H9 (cell line): ENCODE data around the gene TCFL5. TPM values are rescaled to one million over a fixed set of nuclear protein-coding genes. Genes with fewer than 3 reads are reported as not detected.
A peak's percentile ranks its signal among the peaks of the same experiment; 100 is the strongest.

ENCODE experiments used
- DNase-seq: peaks from one replicate; pipeline ENCODE4 v3.0.0-alpha.2; 2017
- H2AFZ ChIP-seq: one replicate; pipeline ENCODE4 v1.6.1; 2013; ENCODE audit warnings: mild to moderate bottlenecking, low read length, control low read depth, moderate library complexity
- H2AK5ac ChIP-seq: 2 replicates; pipeline ENCODE4 v1.6.1; 2013; ENCODE audit warnings: low read length, control low read depth, mixed read lengths; ENCODE audit not compliant: insufficient read length
- H2BK120ac ChIP-seq: one replicate; pipeline ENCODE4 v1.6.1; 2013; ENCODE audit warnings: low read depth, mild to moderate bottlenecking, low read length, control low read depth, inconsistent platforms; ENCODE audit not compliant: poor library complexity, severe bottlenecking
- H2BK12ac ChIP-seq: 2 replicates; pipeline ENCODE4 v1.6.1; 2013; ENCODE audit warnings: low read length, control low read depth, mixed read lengths, low read depth; ENCODE audit not compliant: insufficient read length
- H2BK15ac ChIP-seq: 2 replicates; pipeline ENCODE4 v1.6.1; 2013; ENCODE audit warnings: low read depth, low read length, control low read depth
- H2BK20ac ChIP-seq: one replicate; pipeline ENCODE4 v1.6.1; 2013; ENCODE audit warnings: low read depth, mild to moderate bottlenecking, low read length, control low read depth, inconsistent platforms; ENCODE audit not compliant: poor library complexity, severe bottlenecking
- H2BK5ac ChIP-seq: 2 replicates; pipeline ENCODE4 v1.6.1; 2013; ENCODE audit warnings: low read length, control low read depth, mixed read lengths; ENCODE audit not compliant: insufficient read length
- H3K14ac ChIP-seq: 2 replicates; pipeline ENCODE4 v1.6.1; 2013; ENCODE audit warnings: low read length, control low read depth; ENCODE audit not compliant: insufficient read depth
- H3K18ac ChIP-seq: 2 replicates; pipeline ENCODE4 v1.6.1; 2013; ENCODE audit warnings: low read depth, mild to moderate bottlenecking, mixed read lengths, low read length, control low read depth; ENCODE audit not compliant: insufficient read length
- H3K23ac ChIP-seq: 2 replicates; pipeline ENCODE4 v1.6.1; 2013; ENCODE audit warnings: low read length, control low read depth, mixed read lengths, low read depth; ENCODE audit not compliant: insufficient read length
- H3K23me2 ChIP-seq: 2 replicates; pipeline ENCODE4 v1.6.1; 2013; ENCODE audit warnings: low read depth, mild to moderate bottlenecking, mixed read lengths, low read length, control low read depth; ENCODE audit not compliant: insufficient read length, poor library complexity, severe bottlenecking
- H3K27ac ChIP-seq: 2 replicates; pipeline ENCODE4 v1.5.1; 2013; ENCODE audit warnings: low read length, control low read depth, mixed read lengths, low read depth; ENCODE audit not compliant: insufficient read length
- H3K27me3 ChIP-seq: 2 replicates; pipeline ENCODE4 v1.6.1; 2013; ENCODE audit warnings: low read length, control low read depth, inconsistent platforms; ENCODE audit not compliant: insufficient read depth
- H3K4ac ChIP-seq: 2 replicates; pipeline ENCODE4 v1.6.1; 2013; ENCODE audit warnings: low read depth, mild to moderate bottlenecking, control low read depth, inconsistent platforms, low read length, moderate library complexity
- H3K4me1 ChIP-seq: 2 replicates; pipeline ENCODE4 v1.6.1; 2013; ENCODE audit warnings: low read length, control low read depth, inconsistent platforms; ENCODE audit not compliant: insufficient read depth
- H3K4me2 ChIP-seq: 2 replicates; pipeline ENCODE4 v1.6.1; 2013; ENCODE audit warnings: low read length, control low read depth, mixed read lengths; ENCODE audit not compliant: insufficient read length, insufficient read depth
- H3K56ac ChIP-seq: 2 replicates; pipeline ENCODE4 v1.6.1; 2013; ENCODE audit warnings: low read depth, mild to moderate bottlenecking, mixed read lengths, low read length, control low read depth; ENCODE audit not compliant: insufficient read length
- H3K79me1 ChIP-seq: 2 replicates; pipeline ENCODE4 v1.6.1; 2013; ENCODE audit warnings: low read depth, mild to moderate bottlenecking, moderate library complexity, low read length, control low read depth, inconsistent platforms; ENCODE audit not compliant: insufficient read depth, poor library complexity, severe bottlenecking
- H3K79me2 ChIP-seq: 2 replicates; pipeline ENCODE4 v1.6.1; 2013; ENCODE audit warnings: low read length, control low read depth, inconsistent platforms; ENCODE audit not compliant: insufficient read depth
- H3K9ac ChIP-seq: 2 replicates; pipeline ENCODE4 v1.6.1; 2013; ENCODE audit warnings: low read length, control low read depth, mixed read lengths; ENCODE audit not compliant: insufficient read length; ENCODE audit errors: extremely low read depth
- H3K9me3 ChIP-seq: one replicate; pipeline ENCODE4 v1.6.1; 2013; ENCODE audit warnings: low read depth, low read length, inconsistent platforms; ENCODE audit not compliant: control insufficient read depth
- H3T11ph ChIP-seq: one replicate; pipeline ENCODE4 v1.6.1; 2013; ENCODE audit warnings: mild to moderate bottlenecking, low read length, control low read depth, inconsistent platforms
- H4K20me1 ChIP-seq: one replicate; pipeline ENCODE4 v1.6.1; 2013; ENCODE audit not compliant: control insufficient read depth, insufficient read length, insufficient read depth
- H4K5ac ChIP-seq: 2 replicates; pipeline ENCODE4 v1.6.1; 2013; ENCODE audit warnings: low read depth, mild to moderate bottlenecking, mixed read lengths, low read length, control low read depth; ENCODE audit not compliant: insufficient read length
- H4K8ac ChIP-seq: replicated peaks from 2 replicates; pipeline ENCODE4 v1.6.1; 2013; ENCODE audit warnings: low read length, control low read depth, mixed read lengths, low read depth; ENCODE audit not compliant: insufficient read length
- H4K91ac ChIP-seq: 2 replicates; pipeline ENCODE4 v1.6.1; 2013; ENCODE audit warnings: low read depth, mild to moderate bottlenecking, moderate library complexity, mixed read lengths, low read length, control low read depth; ENCODE audit not compliant: insufficient read length
- H3K27ac Mint-ChIP-seq, 3 experiments: 2 replicates in 2 of 3; 3 replicates in 1 of 3; pipeline ENCODE4 v1.8.0; 2020 to 2021; ENCODE audit warnings: mixed read lengths in 3 of 3, mild to moderate bottlenecking in 1 of 3, moderate library complexity in 1 of 3
- H3K27me3 Mint-ChIP-seq: 2 replicates; pipeline ENCODE4 v1.8.0; 2021; ENCODE audit warnings: low read depth, mild to moderate bottlenecking, moderate library complexity, mixed read lengths
- H3K36me3 Mint-ChIP-seq, 3 experiments: 2 replicates in 2 of 3; 3 replicates in 1 of 3; pipeline ENCODE4 v1.8.0; 2020 to 2021; ENCODE audit warnings: low read depth in 3 of 3, mixed read lengths in 3 of 3; ENCODE audit not compliant: insufficient read depth in 1 of 3
- H3K4me1 Mint-ChIP-seq, 2 experiments: 2 replicates each; pipeline ENCODE4 v1.8.0; 2020; ENCODE audit warnings: mixed read lengths in 2 of 2
- H3K4me3 Mint-ChIP-seq, 2 experiments: 2 replicates in 1 of 2; 3 replicates in 1 of 2; pipeline ENCODE4 v1.8.0; 2020 to 2021; ENCODE audit warnings: mild to moderate bottlenecking in 2 of 2, mixed read lengths in 2 of 2, moderate library complexity in 1 of 2
- H3K9me3 Mint-ChIP-seq, 2 experiments: 2 replicates in 1 of 2; 3 replicates in 1 of 2; pipeline ENCODE4 v1.8.0; 2020; ENCODE audit warnings: mild to moderate bottlenecking in 2 of 2, mixed read lengths in 2 of 2, moderate library complexity in 1 of 2
- WGBS: extraction: QIAGEN DNeasy Blood & Tissue Kit; methylation state at CpG from one replicate; pipeline ENCODE4 v1.1.7; 2013; ENCODE audit warnings: missing lambda C conversion rate, low lambda C conversion rate, mixed read lengths; ENCODE audit not compliant: insufficient read length; ENCODE audit errors: extremely low coverage; 5-methylcytosine and 5-hydroxymethylcytosine counted together
- total RNA-seq: library from RNA; stranded (reverse); gene quantifications from 2 replicates; pipeline ENCODE4 v1.2.1, GENCODE V29; 2021
- TF ChIP-seq, protein P1 (sequence below): fragments of 200-600 bp; sonication (generic); conservative IDR thresholded peaks from 3 replicates; pipeline ENCODE4 v1.8.0; 2021; ENCODE audit warnings: antibody characterized with exemption, mild to moderate bottlenecking

Gene TCFL5
- total RNA-seq, 1 experiment from 2014 or later = 16.4 TPM

DNA sequence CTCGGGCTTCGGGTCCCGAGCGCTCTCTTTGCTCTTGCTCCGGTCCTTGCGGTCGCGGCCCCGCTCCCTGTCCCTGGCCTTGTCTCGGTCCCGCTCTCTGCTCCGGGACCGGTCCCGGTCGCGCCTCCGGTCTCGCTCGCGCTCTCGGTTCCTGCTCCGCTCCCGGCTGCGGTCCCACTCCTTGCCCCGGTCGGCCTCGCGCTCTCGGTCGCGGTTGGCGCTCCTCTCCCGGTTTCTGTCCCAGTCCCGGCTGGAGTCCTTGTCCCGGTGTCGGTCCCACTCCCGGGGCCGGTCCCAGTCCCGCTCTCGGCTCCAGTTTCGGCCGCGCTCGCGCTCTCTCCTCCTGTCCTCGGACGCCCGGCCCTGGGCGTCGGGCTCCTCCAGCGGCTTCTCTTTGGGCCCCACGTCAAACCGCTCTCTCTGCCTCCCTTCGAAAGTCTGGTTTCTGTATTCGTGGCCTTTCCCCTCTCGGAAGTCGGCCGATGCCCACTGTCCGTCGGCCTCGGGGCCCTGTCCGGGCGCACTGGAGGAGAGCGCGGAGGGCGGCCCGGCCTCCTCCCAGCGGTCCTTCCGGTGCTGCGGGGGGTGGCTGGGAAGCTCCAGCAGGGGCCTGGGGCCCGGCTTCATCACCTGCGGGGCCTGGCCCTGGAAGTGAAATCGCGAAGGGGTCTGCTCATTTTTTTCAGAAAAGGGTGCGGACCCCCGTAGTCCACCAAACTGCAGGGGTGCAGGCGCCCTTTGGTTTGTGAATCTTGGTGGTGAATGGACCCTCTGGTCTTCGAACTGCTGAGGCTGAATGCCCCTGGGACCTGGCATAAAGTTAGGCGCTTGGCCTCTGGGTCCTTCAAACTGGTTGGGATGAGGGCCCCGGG lies 17.9 kb upstream of the TCFL5 start:
- no peak overlapping the region for H3K9ac ChIP-seq
- no CpG with 5 or more reads among the region's 80 CpGs for WGBS
- H2AK5ac ChIP-seq = no peak overlapping the region
- H3K23me2 ChIP-seq = no peaks in the 10 kb centered on the region
- H3K23ac ChIP-seq = no peak overlapping the region
- H3K9me3 ChIP-seq = no peaks in the 10 kb centered on the region
- H3K4me1 ChIP-seq = no peaks in the 10 kb centered on the region; the same call in 1 of the 2 replicates
- no peak overlapping the region for H3T11ph ChIP-seq
- no peak overlapping the region for H2AFZ ChIP-seq
- Mint-ChIP-seq H3K4me3 (peak overlapping the region in 1 of 2 experiments; percentile 69; a peak in 3 of 5 replicates), H3K9me3 (peaks cover 2 to 8% of the 10 kb centered on the region in 2 experiments; a peak in 4 of 5 replicates), H3K4me1 (peaks cover 23 to 36% of the 10 kb centered on the region in 2 experiments), H3K27me3 (peaks cover 3% of the 10 kb centered on the region; the same call in 1 of the 2 replicates), H3K36me3 (peaks cover 0 to 28% (median 11%) of the 10 kb centered on the region in 3 experiments; a peak in 5 of 7 replicates), H3K27ac (peak overlapping the region in 2 of 3 experiments; percentile 39 to 66; a peak in 2 of 7 replicates)
- no peak overlapping the region for H2BK12ac ChIP-seq
- no peak overlapping the region for H3K56ac ChIP-seq
- no peak overlapping the region for H4K5ac ChIP-seq
- TF ChIP-seq, protein P1, sequence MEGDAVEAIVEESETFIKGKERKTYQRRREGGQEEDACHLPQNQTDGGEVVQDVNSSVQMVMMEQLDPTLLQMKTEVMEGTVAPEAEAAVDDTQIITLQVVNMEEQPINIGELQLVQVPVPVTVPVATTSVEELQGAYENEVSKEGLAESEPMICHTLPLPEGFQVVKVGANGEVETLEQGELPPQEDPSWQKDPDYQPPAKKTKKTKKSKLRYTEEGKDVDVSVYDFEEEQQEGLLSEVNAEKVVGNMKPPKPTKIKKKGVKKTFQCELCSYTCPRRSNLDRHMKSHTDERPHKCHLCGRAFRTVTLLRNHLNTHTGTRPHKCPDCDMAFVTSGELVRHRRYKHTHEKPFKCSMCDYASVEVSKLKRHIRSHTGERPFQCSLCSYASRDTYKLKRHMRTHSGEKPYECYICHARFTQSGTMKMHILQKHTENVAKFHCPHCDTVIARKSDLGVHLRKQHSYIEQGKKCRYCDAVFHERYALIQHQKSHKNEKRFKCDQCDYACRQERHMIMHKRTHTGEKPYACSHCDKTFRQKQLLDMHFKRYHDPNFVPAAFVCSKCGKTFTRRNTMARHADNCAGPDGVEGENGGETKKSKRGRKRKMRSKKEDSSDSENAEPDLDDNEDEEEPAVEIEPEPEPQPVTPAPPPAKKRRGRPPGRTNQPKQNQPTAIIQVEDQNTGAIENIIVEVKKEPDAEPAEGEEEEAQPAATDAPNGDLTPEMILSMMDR = no peak
- no peak overlapping the region for H4K8ac ChIP-seq
- no peak overlapping the region for H2BK120ac ChIP-seq
- H3K4me2 ChIP-seq = no peak overlapping the region
- no peak overlapping the region for H2BK15ac ChIP-seq
- H3K79me2 ChIP-seq = no peaks in the 10 kb centered on the region
- H3K4ac ChIP-seq = no peak overlapping the region
- no peak overlapping the region for H3K27ac ChIP-seq
- H3K79me1 ChIP-seq = no peaks in the 10 kb centered on the region
- no peaks in the 10 kb centered on the region for H3K27me3 ChIP-seq
- DNase-seq = peak; percentile 61
- H4K20me1 ChIP-seq = no peaks in the 10 kb centered on the region
- no peak overlapping the region for H2BK20ac ChIP-seq
- no peak overlapping the region for H4K91ac ChIP-seq
- H3K14ac ChIP-seq = no peak overlapping the region; the same call in 1 of the 2 replicates
- no peak overlapping the region for H2BK5ac ChIP-seq
- H3K18ac ChIP-seq = no peak overlapping the region
